CD4-positive, alpha-beta T cell (primary cell): ENCODE measurements around the gene TPPP. TPM values are rescaled to one million over a fixed set of nuclear protein-coding genes. Genes with fewer than 3 reads are reported as not detected.

ENCODE experiments used
- ATAC-seq: fragments of 200-7000 bp; cut with Tn5 transposase; one replicate; pipeline ENCODE4 v1.10.0; 2022; ENCODE audit warnings: mild to moderate bottlenecking; ENCODE audit not compliant: poor library complexity
- CTCF ChIA-PET: fragments of 350-600 bp; sonication (Branson Sonifier 250); formaldehyde crosslinking; loops from one replicate; lab custom pipeline; 2021; ENCODE audit warnings: antibody characterized with exemption, inconsistent platforms; lab: Charles Lee
- POLR2A ChIA-PET: fragments of 350-600 bp; sonication (Branson Sonifier 250); formaldehyde crosslinking; loops from one replicate; lab custom pipeline; 2021; ENCODE audit warnings: antibody characterized with exemption, inconsistent platforms; lab: Charles Lee
- DNase-seq, 14 experiments: peaks; one replicate each; pipeline ENCODE4 v3.0.0-alpha.2; 2013 to 2020; ENCODE audit warnings: mixed read lengths in 2 of 14
- H3K27ac ChIP-seq, 2 donors: one replicate each; pipeline versions ENCODE4 v1.5.1 to v1.7.0; 2013; ENCODE audit warnings: low read length in 2 of 2, low read depth in 1 of 2, mild to moderate bottlenecking in 1 of 2
- H3K27me3 ChIP-seq, 2 experiments: 1 replicate in 1 of 2; 2 replicates in 1 of 2; pipeline versions ENCODE4 v1.6.1 to v1.7.0; 2013; ENCODE audit warnings: low read length in 2 of 2, control low read depth in 1 of 2, mild to moderate bottlenecking in 1 of 2, moderate library complexity in 1 of 2; ENCODE audit not compliant: insufficient read depth in 2 of 2, control insufficient read depth in 1 of 2
- H3K36me3 ChIP-seq: one replicate; pipeline ENCODE4 v1.6.1; 2013; ENCODE audit warnings: low read length, control low read depth; ENCODE audit not compliant: insufficient read depth
- H3K4me1 ChIP-seq: one replicate; pipeline ENCODE4 v1.6.1; 2013; ENCODE audit warnings: low read length, control low read depth; ENCODE audit not compliant: insufficient read depth
- H3K4me3 ChIP-seq: one replicate; pipeline ENCODE4 v1.5.1; 2013; ENCODE audit warnings: mild to moderate bottlenecking, low read length, moderate library complexity
- H3K9me3 ChIP-seq, 2 experiments: 1 replicate in 1 of 2; 2 replicates in 1 of 2; pipeline versions ENCODE4 v1.6.1 to v1.7.0; 2013; ENCODE audit warnings: low read length in 2 of 2, mild to moderate bottlenecking in 2 of 2, control low read depth in 1 of 2, moderate library complexity in 1 of 2; ENCODE audit not compliant: control insufficient read depth in 1 of 2, insufficient read depth in 1 of 2
- H3K27ac Mint-ChIP-seq: one replicate; pipeline ENCODE4 v1.8.0; 2020; ENCODE audit warnings: mixed read lengths
- H3K27me3 Mint-ChIP-seq: one replicate; pipeline ENCODE4 v1.8.0; 2021; ENCODE audit warnings: mixed read lengths
- H3K36me3 Mint-ChIP-seq: one replicate; pipeline ENCODE4 v1.8.0; 2021; ENCODE audit warnings: low read depth, mixed read lengths
- H3K4me1 Mint-ChIP-seq: one replicate; pipeline ENCODE4 v1.8.0; 2021; ENCODE audit warnings: low read depth, mixed read lengths
- H3K4me3 Mint-ChIP-seq: one replicate; pipeline ENCODE4 v1.8.0; 2020; ENCODE audit warnings: mild to moderate bottlenecking, mixed read lengths
- H3K9me3 Mint-ChIP-seq: one replicate; pipeline ENCODE4 v1.8.0; 2020; ENCODE audit warnings: mixed read lengths
- intact Hi-C, 2 experiments: fragments of 100-400 bp; cut with DNase I in 1 of 2; cut with micrococcal nuclease in 1 of 2; formaldehyde crosslinking; loops; one replicate each; pipeline versions ENCODE4 v1.15.1 to v1.9.0; 2023 to 2025; cut with DNase I, micrococcal nuclease
- total RNA-seq, 174 experiments: library from RNA in 2 of 174; stranded (reverse) in 2 of 174; gene quantifications; one replicate each; pipeline ENCODE4 v1.2.3 and lab custom pipeline; 2021 to 2026
- TF ChIP-seq, protein P1 (sequence below): fragments of 200-600 bp; IDR thresholded peaks from one replicate; pipeline ENCODE4 v1.8.0; 2022; ENCODE audit warnings: antibody characterized with exemption, mild to moderate bottlenecking

Gene TPPP
- total RNA-seq, 2 experiments from 2014 or later = 8.2 to 8.5 TPM

DNA sequence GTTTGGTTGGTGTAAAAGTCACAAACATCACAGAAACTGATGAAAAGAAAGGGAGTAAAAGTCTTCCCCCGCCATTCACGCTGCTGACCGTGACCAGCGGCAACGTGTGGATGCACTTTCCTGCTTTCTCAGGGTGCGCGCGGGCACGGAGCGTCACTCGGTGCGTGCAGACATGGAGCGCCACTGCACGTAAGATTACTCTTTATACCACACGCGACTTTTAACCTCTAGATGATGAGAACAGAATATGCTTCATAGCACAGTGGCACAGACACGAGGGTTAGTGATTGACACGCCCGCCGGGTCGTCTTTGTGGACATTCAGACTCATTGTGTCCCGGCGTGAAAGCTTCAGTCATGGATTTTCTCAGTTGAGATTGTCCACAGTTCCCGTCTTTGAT, 65.3 kb downstream of the TPPP start:
- intact Hi-C loops = no loop called here
- TF ChIP-seq, protein P1, sequence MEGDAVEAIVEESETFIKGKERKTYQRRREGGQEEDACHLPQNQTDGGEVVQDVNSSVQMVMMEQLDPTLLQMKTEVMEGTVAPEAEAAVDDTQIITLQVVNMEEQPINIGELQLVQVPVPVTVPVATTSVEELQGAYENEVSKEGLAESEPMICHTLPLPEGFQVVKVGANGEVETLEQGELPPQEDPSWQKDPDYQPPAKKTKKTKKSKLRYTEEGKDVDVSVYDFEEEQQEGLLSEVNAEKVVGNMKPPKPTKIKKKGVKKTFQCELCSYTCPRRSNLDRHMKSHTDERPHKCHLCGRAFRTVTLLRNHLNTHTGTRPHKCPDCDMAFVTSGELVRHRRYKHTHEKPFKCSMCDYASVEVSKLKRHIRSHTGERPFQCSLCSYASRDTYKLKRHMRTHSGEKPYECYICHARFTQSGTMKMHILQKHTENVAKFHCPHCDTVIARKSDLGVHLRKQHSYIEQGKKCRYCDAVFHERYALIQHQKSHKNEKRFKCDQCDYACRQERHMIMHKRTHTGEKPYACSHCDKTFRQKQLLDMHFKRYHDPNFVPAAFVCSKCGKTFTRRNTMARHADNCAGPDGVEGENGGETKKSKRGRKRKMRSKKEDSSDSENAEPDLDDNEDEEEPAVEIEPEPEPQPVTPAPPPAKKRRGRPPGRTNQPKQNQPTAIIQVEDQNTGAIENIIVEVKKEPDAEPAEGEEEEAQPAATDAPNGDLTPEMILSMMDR = no peak
- H3K4me1 Mint-ChIP-seq = no peaks in the 10 kb centered on the region
- no peak overlapping the region for H3K27ac Mint-ChIP-seq
- H3K4me1 ChIP-seq = no peaks in the 10 kb centered on the region
- H3K27ac ChIP-seq = no peak overlapping the region
- no peak overlapping the region for H3K4me3 ChIP-seq
- H3K27me3 ChIP-seq = no peaks in the 10 kb centered on the region
- peaks cover 18% of the 10 kb centered on the region for H3K36me3 ChIP-seq
- POLR2A ChIA-PET = no interaction called here
- H3K36me3 Mint-ChIP-seq = peaks cover 41% of the 10 kb centered on the region
- CTCF ChIA-PET = no interaction called here
- H3K9me3 Mint-ChIP-seq = no peaks in the 10 kb centered on the region
- no peaks in the 10 kb centered on the region for H3K9me3 ChIP-seq
- ATAC-seq = no peak
- no peak overlapping the region for H3K4me3 Mint-ChIP-seq
- H3K27me3 Mint-ChIP-seq = no peaks in the 10 kb centered on the region
- no peak for DNase-seq

DNA sequence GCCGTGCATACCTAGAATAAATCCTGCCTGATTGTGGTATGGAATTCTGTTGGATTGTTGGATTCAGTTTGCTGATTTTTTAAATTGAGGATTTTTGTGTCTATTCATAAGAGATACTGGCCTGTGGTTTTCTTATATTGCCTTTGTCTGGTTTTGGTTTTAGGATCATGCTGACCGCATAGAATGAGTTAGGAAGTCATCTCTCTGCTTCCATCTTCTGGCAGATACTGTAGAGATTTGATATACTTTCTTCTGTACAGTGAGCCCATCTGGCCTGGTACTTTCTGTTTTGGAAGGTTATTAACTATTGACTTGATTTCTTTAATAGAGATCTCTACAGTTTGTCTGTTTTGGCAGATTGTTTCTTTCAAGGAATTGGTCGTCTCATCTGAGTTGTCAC, 66.3 kb downstream of the TPPP start:
- Mint-ChIP-seq H3K36me3 (peaks cover 47% of the 10 kb centered on the region), H3K9me3 (no peaks in the 10 kb centered on the region), H3K4me1 (no peaks in the 10 kb centered on the region), H3K27ac (no peak overlapping the region), H3K27me3 (no peaks in the 10 kb centered on the region), H3K4me3 (no peak overlapping the region)
- peaks cover 18% of the 10 kb centered on the region for H3K36me3 ChIP-seq
- no peak overlapping the region for H3K27ac ChIP-seq
- no peaks in the 10 kb centered on the region for H3K27me3 ChIP-seq
- H3K4me1 ChIP-seq = no peaks in the 10 kb centered on the region
- ATAC-seq (no peak), DNase-seq (no peak)
- no peaks in the 10 kb centered on the region for H3K9me3 ChIP-seq
- no peak overlapping the region for H3K4me3 ChIP-seq
- ChIA-PET POLR2A (no interaction called here), CTCF (no interaction called here)
- intact Hi-C loops = no loop called here
- TF ChIP-seq, protein P1 = no peak

DNA sequence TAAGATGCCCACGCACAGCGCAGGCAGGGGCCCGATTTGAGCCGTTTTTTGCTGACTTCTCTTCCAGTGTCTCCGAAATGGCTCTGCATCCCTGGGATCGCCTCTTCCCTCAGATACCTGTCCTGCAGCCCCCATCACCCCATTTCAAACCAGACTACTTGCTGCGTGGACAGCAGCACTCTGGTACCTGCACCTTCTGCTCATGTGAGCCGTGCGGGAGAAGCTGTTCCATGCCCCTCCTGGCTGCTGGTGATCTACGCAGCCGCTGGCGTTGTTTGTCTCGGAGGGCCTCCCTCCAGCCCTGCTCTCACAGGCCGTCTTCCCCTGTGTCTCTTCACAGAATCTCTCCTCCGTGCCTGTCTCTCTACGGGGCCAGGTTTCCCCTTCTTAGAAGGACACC, 67.6 kb downstream of the TPPP start:
- TF ChIP-seq, protein P1 = no peak
- Histone ChIP-seq H3K27ac (no peak overlapping the region), H3K36me3 (peaks cover 28% of the 10 kb centered on the region), H3K27me3 (no peaks in the 10 kb centered on the region), H3K9me3 (no peaks in the 10 kb centered on the region), H3K4me3 (no peak overlapping the region), H3K4me1 (no peaks in the 10 kb centered on the region)
- DNase-seq (no peak), ATAC-seq (no peak)
- CTCF ChIA-PET = no interaction called here
- H3K4me3 Mint-ChIP-seq = no peak overlapping the region
- no peaks in the 10 kb centered on the region for H3K4me1 Mint-ChIP-seq
- H3K36me3 Mint-ChIP-seq = peaks cover 56% of the 10 kb centered on the region
- POLR2A ChIA-PET = no interaction called here
- H3K9me3 Mint-ChIP-seq = no peaks in the 10 kb centered on the region
- no peak overlapping the region for H3K27ac Mint-ChIP-seq
- intact Hi-C loops = no loop called here
- H3K27me3 Mint-ChIP-seq = no peaks in the 10 kb centered on the region
